Measurements from ENCODE around the gene UBE4B. TPM values are rescaled to one million over a fixed set of nuclear protein-coding genes. Genes with fewer than 3 reads are reported as not detected.

Gene UBE4B
- total and polyA plus RNA-seq, 10 donors = 8.8 to 53.8 (median 40.5) TPM

GRCh38 chr1:10171995-10172669 lies 139.4 kb downstream of the UBE4B start:
- Histone ChIP-seq H3K4me3 (no peak overlapping the region), H3K27me3 (replicated peaks in 1 of 7) (no peaks in the 10 kb centered on the region), H3K9me3 (peaks cover 0 to 8% (median 2%) of the 10 kb centered on the region in 8 donors), H3K27ac (no peak overlapping the region), H3K36me3 (peaks cover 2 to 95% (median 40%) of the 10 kb centered on the region in 6 donors), H3K4me1 (peaks cover 0 to 17% (median 2%) of the 10 kb centered on the region in 6 donors)
- intact Hi-C loops (cut with DNase I; ENCODE audit: low total_unique reads) = no loop called here
- no peak for TF ChIP-seq CTCF (IDR thresholded peaks at IDR 0.05 in 8 of 11, conservative IDR thresholded peaks at IDR 0.05 in 3 of 11)
- no peak for TF ChIP-seq POLR2A (IDR thresholded peaks at IDR 0.05)
- TF ChIP-seq POLR2AphosphoS5 (IDR thresholded peaks at IDR 0.05) = no peak
- no peak for DNase-seq
- 87 to 94% (median 88%) methylated on average over 8 of the region's 8 CpGs for WGBS, 5 donors

- H3K36me3 ChIP-seq = peaks cover 2 to 94% (median 32%) of the 10 kb centered on the region in 6 donors
- TF ChIP-seq CTCF (IDR thresholded peaks at IDR 0.05 in 8 of 11, conservative IDR thresholded peaks at IDR 0.05 in 3 of 11) (no peak), POLR2AphosphoS5 (IDR thresholded peaks at IDR 0.05) (no peak), POLR2A (IDR thresholded peaks at IDR 0.05) (no peak)
- intact Hi-C loops (cut with DNase I; ENCODE audit: low total_unique reads) = no loop called here
- no peak overlapping the region for H3K4me3 ChIP-seq
- H3K4me1 ChIP-seq = peaks cover 0 to 17% (median 2%) of the 10 kb centered on the region in 6 donors
- 86 to 88% (median 88%) methylated on average over 10 of the region's 10 CpGs for WGBS, 5 donors
- H3K27me3 ChIP-seq (replicated peaks in 1 of 7) = no peaks in the 10 kb centered on the region
- no peak overlapping the region for H3K27ac ChIP-seq
- no peak for DNase-seq
- H3K9me3 ChIP-seq = peaks cover 0 to 8% (median 2%) of the 10 kb centered on the region in 8 donors
Measured at GRCh38 chr1:10173582-10173981, 140.8 kb downstream of the UBE4B start.

- 71 to 78% (median 75%) methylated on average over 5 of the region's 5 CpGs for WGBS, 5 donors
- peaks cover 0 to 8% (median 2%) of the 10 kb centered on the region in 8 donors for H3K9me3 ChIP-seq
- TF ChIP-seq POLR2AphosphoS5 (IDR thresholded peaks at IDR 0.05) (no peak), CTCF (IDR thresholded peaks at IDR 0.05 in 8 of 11, conservative IDR thresholded peaks at IDR 0.05 in 3 of 11) (no peak), POLR2A (IDR thresholded peaks at IDR 0.05) (no peak)
- peaks cover 0 to 86% (median 41%) of the 10 kb centered on the region in 6 donors for H3K36me3 ChIP-seq
- no peaks in the 10 kb centered on the region for H3K4me1 ChIP-seq
- H3K27me3 ChIP-seq (replicated peaks in 1 of 7) = no peaks in the 10 kb centered on the region
- intact Hi-C loops (cut with DNase I; ENCODE audit: low total_unique reads) = no loop called here
- no peak overlapping the region for H3K27ac ChIP-seq
- DNase-seq = no peak
- no peak overlapping the region for H3K4me3 ChIP-seq
Measured at GRCh38 chr1:10177876-10178275, 145.1 kb downstream of the UBE4B start.

GRCh38 chr1:10178597-10179405 lies 146.0 kb downstream of the UBE4B start:
- no peak for DNase-seq
- Histone ChIP-seq H3K4me1 (no peaks in the 10 kb centered on the region), H3K4me3 (no peak overlapping the region), H3K9me3 (peaks cover 0 to 8% (median 2%) of the 10 kb centered on the region in 8 donors), H3K27ac (no peak overlapping the region), H3K27me3 (replicated peaks in 1 of 7) (no peaks in the 10 kb centered on the region), H3K36me3 (peaks cover 0 to 77% (median 37%) of the 10 kb centered on the region in 6 donors)
- 90 to 94% (median 92%) methylated on average over 22 of the region's 22 CpGs for WGBS, 5 donors
- intact Hi-C loops (cut with DNase I; ENCODE audit: low total_unique reads) = no loop called here
- TF ChIP-seq CTCF (IDR thresholded peaks at IDR 0.05 in 8 of 11, conservative IDR thresholded peaks at IDR 0.05 in 3 of 11) = no peak
- TF ChIP-seq POLR2A (IDR thresholded peaks at IDR 0.05) = no peak
- TF ChIP-seq POLR2AphosphoS5 (IDR thresholded peaks at IDR 0.05) = no peak

Measured in spleen (tissue), 11 donors.